CD4-positive, alpha-beta T cell (primary cell): ENCODE data around the gene TGFBR2. TPM values are rescaled to one million over a fixed set of nuclear protein-coding genes. Genes with fewer than 3 reads are reported as not detected.

Experiments
- ATAC-seq: fragments of 200-7000 bp; cut with Tn5 transposase; one replicate; pipeline ENCODE4 v1.10.0; 2022; ENCODE audit warnings: mild to moderate bottlenecking; ENCODE audit not compliant: poor library complexity
- CTCF ChIA-PET: fragments of 350-600 bp; sonication (Branson Sonifier 250); formaldehyde crosslinking; loops from one replicate; lab custom pipeline; 2021; ENCODE audit warnings: antibody characterized with exemption, inconsistent platforms; lab: Charles Lee
- POLR2A ChIA-PET: fragments of 350-600 bp; sonication (Branson Sonifier 250); formaldehyde crosslinking; loops from one replicate; lab custom pipeline; 2021; ENCODE audit warnings: antibody characterized with exemption, inconsistent platforms; lab: Charles Lee
- DNase-seq, 14 experiments: peaks; one replicate each; pipeline ENCODE4 v3.0.0-alpha.2; 2013 to 2020; ENCODE audit warnings: mixed read lengths in 2 of 14
- H3K27ac ChIP-seq, 2 donors: one replicate each; pipeline versions ENCODE4 v1.5.1 to v1.7.0; 2013; ENCODE audit warnings: low read length in 2 of 2, low read depth in 1 of 2, mild to moderate bottlenecking in 1 of 2
- H3K27me3 ChIP-seq, 2 experiments: 1 replicate in 1 of 2; 2 replicates in 1 of 2; pipeline versions ENCODE4 v1.6.1 to v1.7.0; 2013; ENCODE audit warnings: low read length in 2 of 2, control low read depth in 1 of 2, mild to moderate bottlenecking in 1 of 2, moderate library complexity in 1 of 2; ENCODE audit not compliant: insufficient read depth in 2 of 2, control insufficient read depth in 1 of 2
- H3K36me3 ChIP-seq: one replicate; pipeline ENCODE4 v1.6.1; 2013; ENCODE audit warnings: low read length, control low read depth; ENCODE audit not compliant: insufficient read depth
- H3K4me1 ChIP-seq: one replicate; pipeline ENCODE4 v1.6.1; 2013; ENCODE audit warnings: low read length, control low read depth; ENCODE audit not compliant: insufficient read depth
- H3K4me3 ChIP-seq: one replicate; pipeline ENCODE4 v1.5.1; 2013; ENCODE audit warnings: mild to moderate bottlenecking, low read length, moderate library complexity
- H3K9me3 ChIP-seq, 2 experiments: 1 replicate in 1 of 2; 2 replicates in 1 of 2; pipeline versions ENCODE4 v1.6.1 to v1.7.0; 2013; ENCODE audit warnings: low read length in 2 of 2, mild to moderate bottlenecking in 2 of 2, control low read depth in 1 of 2, moderate library complexity in 1 of 2; ENCODE audit not compliant: control insufficient read depth in 1 of 2, insufficient read depth in 1 of 2
- H3K27ac Mint-ChIP-seq: one replicate; pipeline ENCODE4 v1.8.0; 2020; ENCODE audit warnings: mixed read lengths
- H3K27me3 Mint-ChIP-seq: one replicate; pipeline ENCODE4 v1.8.0; 2021; ENCODE audit warnings: mixed read lengths
- H3K36me3 Mint-ChIP-seq: one replicate; pipeline ENCODE4 v1.8.0; 2021; ENCODE audit warnings: low read depth, mixed read lengths
- H3K4me1 Mint-ChIP-seq: one replicate; pipeline ENCODE4 v1.8.0; 2021; ENCODE audit warnings: low read depth, mixed read lengths
- H3K4me3 Mint-ChIP-seq: one replicate; pipeline ENCODE4 v1.8.0; 2020; ENCODE audit warnings: mild to moderate bottlenecking, mixed read lengths
- H3K9me3 Mint-ChIP-seq: one replicate; pipeline ENCODE4 v1.8.0; 2020; ENCODE audit warnings: mixed read lengths
- CTCF ChIP-seq: fragments of 200-600 bp; IDR thresholded peaks from one replicate; pipeline ENCODE4 v1.8.0; 2022; ENCODE audit warnings: antibody characterized with exemption, mild to moderate bottlenecking
- intact Hi-C, 2 experiments: fragments of 100-400 bp; cut with DNase I in 1 of 2; cut with micrococcal nuclease in 1 of 2; formaldehyde crosslinking; loops; one replicate each; pipeline versions ENCODE4 v1.15.1 to v1.9.0; 2023 to 2025; cut with DNase I, micrococcal nuclease
- total RNA-seq, 174 experiments: library from RNA in 2 of 174; stranded (reverse) in 2 of 174; gene quantifications; one replicate each; pipeline ENCODE4 v1.2.3 and lab custom pipeline; 2021 to 2026

Gene TGFBR2
- total RNA-seq, 2 experiments from 2014 or later = 203 to 205 TPM

- Mint-ChIP-seq H3K27ac (peak overlapping the region; percentile 79), H3K9me3 (no peaks in the 10 kb centered on the region), H3K36me3 (peaks cover 98% of the 10 kb centered on the region), H3K27me3 (no peaks in the 10 kb centered on the region), H3K4me3 (no peak overlapping the region), H3K4me1 (peaks cover 86% of the 10 kb centered on the region)
- ChIA-PET POLR2A (interaction anchor here (0.5 to 2.3 kb wide), 19 partner anchors 11 to 651 kb away, joined by 3 to 17 read pairs (median 4); partner anchors contain the start of gene TGFBR2), CTCF (interaction anchor here (0.5 to 3.2 kb wide), 25 partner anchors 9 to 1644 kb away, joined by 3 to 14 read pairs (median 4); partner anchors contain the start of gene TGFBR2)
- peak; percentile 90 for TF ChIP-seq CTCF
- peak; percentile 94 for ATAC-seq
- H3K4me3 ChIP-seq = no peak overlapping the region
- peaks cover 79% of the 10 kb centered on the region for H3K36me3 ChIP-seq
- H3K27ac ChIP-seq = no peak overlapping the region
- intact Hi-C loops = loop anchor here (1.0 to 10.0 kb wide), 11 partner anchors 35 to 651 kb away; no protein-coding TSS in a partner anchor
- no peaks in the 10 kb centered on the region for H3K27me3 ChIP-seq
- no peaks in the 10 kb centered on the region for H3K9me3 ChIP-seq
- peak in 10 of 14 experiments; percentile 12 to 83 (median 37) for DNase-seq
- peaks cover 19% of the 10 kb centered on the region for H3K4me1 ChIP-seq
Observed at GRCh38 chr3:30693470-30694120, 87.2 kb downstream of the TGFBR2 start.

GRCh38 chr3:30694148-30694547 lies 87.7 kb downstream of the TGFBR2 start:
- Mint-ChIP-seq H3K4me1 (peaks cover 81% of the 10 kb centered on the region), H3K9me3 (no peaks in the 10 kb centered on the region), H3K27ac (peak overlapping the region; percentile 50), H3K27me3 (no peaks in the 10 kb centered on the region), H3K36me3 (peaks cover 98% of the 10 kb centered on the region), H3K4me3 (peak overlapping the region; percentile 16)
- no peak for TF ChIP-seq CTCF
- ChIA-PET POLR2A (interaction anchor here (0.5 to 2.3 kb wide), 11 partner anchors 12 to 465 kb away, joined by 3 to 17 read pairs (median 4); partner anchors contain the start of gene TGFBR2), CTCF (interaction anchor here (0.5 to 3.2 kb wide), 20 partner anchors 22 to 1644 kb away, joined by 3 to 14 read pairs (median 4); partner anchors contain the start of gene TGFBR2)
- no peak for ATAC-seq
- DNase-seq = no peak
- intact Hi-C loops = loop anchor here (2.0 to 10.0 kb wide), 4 partner anchors 179 to 581 kb away; no protein-coding TSS in a partner anchor
- Histone ChIP-seq H3K27ac (no peak overlapping the region), H3K4me1 (peaks cover 13% of the 10 kb centered on the region), H3K4me3 (no peak overlapping the region), H3K9me3 (no peaks in the 10 kb centered on the region), H3K36me3 (peaks cover 74% of the 10 kb centered on the region), H3K27me3 (no peaks in the 10 kb centered on the region)

- no peak for ATAC-seq
- no peak for DNase-seq
- Histone ChIP-seq H3K27ac (no peak overlapping the region), H3K27me3 (no peaks in the 10 kb centered on the region), H3K36me3 (peaks cover 68% of the 10 kb centered on the region), H3K9me3 (no peaks in the 10 kb centered on the region), H3K4me3 (no peak overlapping the region), H3K4me1 (peaks cover 10% of the 10 kb centered on the region)
- Mint-ChIP-seq H3K27ac (peak overlapping the region; percentile 50), H3K4me1 (peaks cover 76% of the 10 kb centered on the region), H3K4me3 (peak overlapping the region; percentile 16), H3K27me3 (no peaks in the 10 kb centered on the region), H3K9me3 (no peaks in the 10 kb centered on the region), H3K36me3 (peaks cover 96% of the 10 kb centered on the region)
- POLR2A ChIA-PET = interaction anchor here (1.0 to 2.3 kb wide), 7 partner anchors 12 to 339 kb away, joined by 3 to 17 read pairs (median 3); partner anchors contain the start of gene TGFBR2
- TF ChIP-seq CTCF = no peak
- intact Hi-C loops = loop anchor here (2.0 to 10.0 kb wide), 4 partner anchors 180 to 582 kb away; no protein-coding TSS in a partner anchor
- CTCF ChIA-PET = interaction anchor here (1.1 to 3.2 kb wide), 8 partner anchors 30 to 580 kb away, joined by 3 to 14 read pairs (median 4); no protein-coding TSS in a partner anchor
Observed at GRCh38 chr3:30694668-30695067, 88.3 kb downstream of the TGFBR2 start.
